ENCODE measurements around the gene HECW1. TPM values are rescaled to one million over a fixed set of nuclear protein-coding genes. Genes with fewer than 3 reads are reported as not detected.

Gene HECW1
- total and polyA plus RNA-seq, 2 donors = 0.16 to 1.2 TPM

- no peaks in the 10 kb centered on the region for H3K36me3 ChIP-seq (ENCODE audit: insufficient read depth)
- peak overlapping the region; percentile 25 for H3K4me3 ChIP-seq (ENCODE audit: low read depth, low read length)
- no peak overlapping the region for H3K27ac ChIP-seq (ENCODE audit: low read depth)
- DNase-seq (ENCODE audit: extremely low spot score) = no peak
- no peaks in the 10 kb centered on the region for H3K4me1 ChIP-seq (ENCODE audit: insufficient read depth)
- 72% methylated on average over 4 of the region's 4 CpGs for WGBS
Observed at GRCh38 chr7:43248553-43248952, 136.1 kb downstream of the HECW1 start.

- H3K4me3 ChIP-seq (ENCODE audit: low read depth, low read length) = peak overlapping the region; percentile 25
- H3K27ac ChIP-seq (ENCODE audit: low read depth) = peak overlapping the region; percentile 55
- H3K36me3 ChIP-seq (ENCODE audit: insufficient read depth) = no peaks in the 10 kb centered on the region
- WGBS = 40% methylated on average over 29 of the region's 29 CpGs
- DNase-seq (ENCODE audit: extremely low spot score) = no peak
- H3K4me1 ChIP-seq (ENCODE audit: insufficient read depth) = no peaks in the 10 kb centered on the region
Observed at GRCh38 chr7:43248961-43249822, 136.7 kb downstream of the HECW1 start.

DNA sequence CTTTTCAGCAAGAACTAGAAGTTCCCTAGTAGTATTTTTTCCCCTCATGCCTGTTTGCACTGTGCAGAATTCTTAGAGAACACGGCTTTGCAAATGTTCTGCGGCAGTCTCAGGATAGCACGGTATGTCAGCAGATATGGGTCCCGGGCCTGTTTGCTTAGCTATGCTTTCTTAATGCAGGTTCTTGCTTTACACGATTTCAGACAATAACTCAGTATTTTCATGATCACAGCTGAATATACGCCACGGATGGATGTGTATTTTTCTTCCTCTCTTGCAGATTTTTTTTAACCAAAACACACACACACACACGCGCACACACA is 137.3 kb downstream of the HECW1 start:
- H3K4me3 ChIP-seq (ENCODE audit: low read depth, low read length) = peak overlapping the region; percentile 25

DNA sequence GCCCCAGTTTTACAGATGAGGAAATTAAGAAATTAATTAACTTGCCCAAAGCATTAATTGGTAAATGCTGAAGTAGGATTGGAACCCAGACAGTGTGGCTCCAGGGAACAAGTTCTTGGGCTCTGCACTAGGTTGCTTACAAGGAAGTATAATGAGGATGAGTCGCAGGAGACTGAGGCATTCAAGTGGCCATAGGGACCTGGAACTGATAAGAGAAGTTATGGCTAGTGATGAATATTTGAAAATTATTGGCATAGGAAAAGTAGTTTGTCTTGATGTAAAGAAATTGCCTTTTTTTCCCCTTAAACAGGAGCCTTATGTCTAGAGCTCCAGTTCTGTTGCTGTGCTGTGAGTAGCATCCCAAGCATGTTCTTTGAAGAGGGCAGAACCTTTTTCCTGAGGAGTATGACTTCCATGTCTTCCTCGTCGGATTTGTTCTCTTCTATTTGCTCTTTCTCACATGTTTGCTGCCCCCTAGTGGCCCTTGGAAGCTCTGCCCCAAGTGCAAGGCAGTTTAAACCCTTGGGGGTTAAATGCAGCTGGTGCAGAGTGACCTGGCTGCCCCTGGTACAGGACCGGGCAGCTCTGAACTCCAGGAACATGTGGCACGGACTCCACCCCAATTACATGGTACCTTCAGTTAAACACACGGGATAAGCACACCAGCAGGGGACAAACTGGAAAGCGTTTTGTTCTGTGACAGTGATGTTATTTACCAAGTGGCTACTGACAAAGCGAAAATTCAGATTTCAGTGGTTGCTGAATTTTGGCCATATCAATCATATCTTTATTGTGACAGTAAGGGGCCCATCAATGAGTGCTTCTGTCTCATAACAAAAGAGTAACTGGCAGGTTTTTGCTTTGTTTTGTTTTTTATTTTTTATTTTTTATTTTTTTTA is 148.8 kb downstream of the HECW1 start:
- no peaks in the 10 kb centered on the region for H3K4me1 ChIP-seq (ENCODE audit: insufficient read depth)
- H3K36me3 ChIP-seq (ENCODE audit: insufficient read depth) = no peaks in the 10 kb centered on the region
- DNase-seq (ENCODE audit: extremely low spot score) = peak; percentile 37
- no peak overlapping the region for H3K4me3 ChIP-seq (ENCODE audit: low read depth, low read length)
- WGBS = 29% methylated on average over 8 of the region's 8 CpGs
- H3K27ac ChIP-seq (ENCODE audit: low read depth) = no peak overlapping the region

More for the DNA sequence above, 137.3 kb downstream of the HECW1 start:
- no peaks in the 10 kb centered on the region for H3K36me3 ChIP-seq (ENCODE audit: insufficient read depth)
- H3K4me1 ChIP-seq (ENCODE audit: insufficient read depth) = no peaks in the 10 kb centered on the region
- WGBS = 56% methylated on average over 9 of the region's 9 CpGs
- DNase-seq (ENCODE audit: extremely low spot score) = no peak
- H3K27ac ChIP-seq (ENCODE audit: low read depth) = no peak overlapping the region

DNA sequence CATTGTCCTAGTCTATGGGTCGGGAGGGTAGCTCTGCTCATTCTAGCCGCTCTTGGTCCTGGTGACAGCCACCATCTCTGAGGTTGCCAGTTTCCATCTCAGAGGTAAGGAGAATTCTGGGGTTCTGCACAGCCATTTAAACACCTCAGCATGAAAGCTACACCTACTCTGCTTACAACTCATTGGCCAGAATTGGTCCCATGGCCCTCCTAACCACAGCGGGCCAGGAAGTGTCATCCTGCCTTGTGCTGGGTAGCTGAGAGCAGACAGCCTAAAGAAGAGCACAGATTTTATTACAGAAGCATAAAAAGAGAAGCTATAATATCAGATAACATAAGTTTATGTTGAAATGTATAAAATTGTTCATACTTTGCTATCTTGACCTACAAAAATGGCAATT is 152.7 kb downstream of the HECW1 start:
- 90% methylated on average over 3 of the region's 3 CpGs for WGBS
- DNase-seq (ENCODE audit: extremely low spot score) = no peak
- H3K27ac ChIP-seq (ENCODE audit: low read depth) = no peak overlapping the region

DNA sequence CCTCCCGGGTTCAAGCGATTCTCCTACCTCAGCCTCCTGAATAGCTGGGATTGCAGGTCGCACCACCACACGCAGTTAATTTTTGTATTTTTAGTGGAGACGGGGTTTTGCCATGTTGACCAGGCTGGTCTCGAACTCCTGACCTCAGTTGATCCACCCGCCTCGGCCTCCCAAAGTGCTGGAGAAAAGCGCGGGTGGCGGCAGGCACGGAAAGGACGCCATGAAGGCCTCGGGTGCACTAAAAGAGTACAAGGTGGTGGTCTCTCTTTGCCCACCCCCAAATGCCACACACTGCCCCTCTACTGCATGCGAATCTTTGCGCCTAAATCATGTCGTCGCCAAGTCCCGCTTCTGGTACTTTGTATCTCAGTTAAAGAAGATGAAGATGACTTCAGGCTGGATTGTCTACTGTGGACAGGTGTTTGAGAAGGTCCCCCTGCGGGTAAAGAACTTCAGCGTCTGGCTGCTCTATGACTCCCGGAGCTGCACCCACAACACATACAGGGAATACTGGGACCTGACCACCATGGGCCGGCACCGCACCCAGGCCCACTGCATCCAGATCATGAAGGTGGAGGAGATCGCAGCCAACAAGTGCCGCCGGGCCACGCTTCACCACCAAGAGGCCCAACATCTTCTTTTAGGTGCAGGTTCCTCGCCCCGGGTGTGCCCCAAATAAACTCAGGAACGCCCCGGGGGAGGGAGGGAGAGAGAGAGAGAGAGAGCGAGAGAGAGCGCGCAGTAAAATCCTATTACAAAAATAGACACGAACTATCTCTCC is 161.7 kb downstream of the HECW1 start:
- WGBS = 97% methylated on average over 36 of the region's 36 CpGs
- DNase-seq (ENCODE audit: extremely low spot score) = no peak
- no peaks in the 10 kb centered on the region for H3K4me1 ChIP-seq (ENCODE audit: insufficient read depth)
- H3K4me3 ChIP-seq (ENCODE audit: low read depth, low read length) = no peak overlapping the region
- H3K36me3 ChIP-seq (ENCODE audit: insufficient read depth) = no peaks in the 10 kb centered on the region
- no peak overlapping the region for H3K27ac ChIP-seq (ENCODE audit: low read depth)

More for the DNA sequence above, 152.7 kb downstream of the HECW1 start:
- Histone ChIP-seq H3K4me1 (ENCODE audit: insufficient read depth) (no peaks in the 10 kb centered on the region), H3K36me3 (ENCODE audit: insufficient read depth) (no peaks in the 10 kb centered on the region), H3K4me3 (ENCODE audit: low read depth, low read length) (no peak overlapping the region)

DNA sequence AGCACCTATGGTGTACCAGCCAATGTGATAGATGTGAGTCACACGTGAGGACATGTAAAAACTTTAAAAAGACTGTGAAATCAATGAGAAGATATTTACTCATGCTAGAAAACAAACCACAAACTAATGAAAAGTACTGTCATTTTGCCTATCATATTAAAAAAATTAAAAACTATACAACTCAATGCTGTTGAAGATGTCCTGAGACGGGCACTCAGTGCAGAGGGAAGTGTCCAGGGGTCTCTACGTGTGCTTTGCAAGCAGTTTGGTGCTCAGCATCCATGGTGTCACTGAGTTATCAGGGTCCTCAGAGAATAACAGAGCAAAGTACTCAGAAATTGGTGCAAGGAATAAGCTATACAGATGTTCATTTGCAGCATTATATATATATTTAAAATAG is 162.3 kb downstream of the HECW1 start:
- Histone ChIP-seq H3K4me1 (ENCODE audit: insufficient read depth) (no peaks in the 10 kb centered on the region), H3K27ac (ENCODE audit: low read depth) (no peak overlapping the region), H3K4me3 (ENCODE audit: low read depth, low read length) (no peak overlapping the region), H3K36me3 (ENCODE audit: insufficient read depth) (no peaks in the 10 kb centered on the region)
- WGBS = 83% methylated on average over 3 of the region's 3 CpGs
- no peak for DNase-seq (ENCODE audit: extremely low spot score)

GRCh38 chr7:43276547-43276946 is 164.1 kb downstream of the HECW1 start:
- WGBS = 56% methylated on average over 5 of the region's 5 CpGs
- H3K4me3 ChIP-seq (ENCODE audit: low read depth, low read length) = no peak overlapping the region
- H3K27ac ChIP-seq (ENCODE audit: low read depth) = no peak overlapping the region
- DNase-seq (ENCODE audit: extremely low spot score) = no peak
- no peaks in the 10 kb centered on the region for H3K4me1 ChIP-seq (ENCODE audit: insufficient read depth)
- H3K36me3 ChIP-seq (ENCODE audit: insufficient read depth) = no peaks in the 10 kb centered on the region

- H3K36me3 ChIP-seq (ENCODE audit: insufficient read depth) = no peaks in the 10 kb centered on the region
- H3K27ac ChIP-seq (ENCODE audit: low read depth) = no peak overlapping the region
- no peak for DNase-seq (ENCODE audit: extremely low spot score)
- no peaks in the 10 kb centered on the region for H3K4me1 ChIP-seq (ENCODE audit: insufficient read depth)
- no peak overlapping the region for H3K4me3 ChIP-seq (ENCODE audit: low read depth, low read length)
- WGBS = 83% methylated on average over 10 of the region's 10 CpGs
Observed at GRCh38 chr7:43278088-43278644, 165.7 kb downstream of the HECW1 start.

DNA sequence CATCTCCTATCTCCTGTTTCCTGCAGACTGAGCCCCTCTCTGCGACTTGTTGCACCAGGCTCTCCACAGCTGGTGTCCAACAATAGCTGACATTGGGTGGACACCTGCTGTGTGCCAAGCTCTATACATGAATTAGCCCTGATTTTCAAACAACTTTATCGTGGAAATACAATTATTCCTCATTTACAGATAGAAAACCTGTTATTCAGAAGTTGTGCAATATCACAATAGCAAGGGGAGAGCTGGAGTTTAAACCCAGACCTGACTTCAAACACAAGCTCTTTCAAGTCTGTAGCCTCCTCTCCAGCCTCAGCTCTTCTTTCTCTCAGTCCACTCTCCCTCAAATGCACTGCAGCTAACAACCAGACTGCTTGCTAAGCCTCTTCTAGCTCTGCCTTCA is 168.8 kb downstream of the HECW1 start:
- Histone ChIP-seq H3K36me3 (ENCODE audit: insufficient read depth) (no peaks in the 10 kb centered on the region), H3K4me1 (ENCODE audit: insufficient read depth) (no peaks in the 10 kb centered on the region), H3K4me3 (ENCODE audit: low read depth, low read length) (no peak overlapping the region), H3K27ac (ENCODE audit: low read depth) (no peak overlapping the region)
- DNase-seq (ENCODE audit: extremely low spot score) = no peak
- 55% methylated on average over 2 of the region's 2 CpGs for WGBS

DNA sequence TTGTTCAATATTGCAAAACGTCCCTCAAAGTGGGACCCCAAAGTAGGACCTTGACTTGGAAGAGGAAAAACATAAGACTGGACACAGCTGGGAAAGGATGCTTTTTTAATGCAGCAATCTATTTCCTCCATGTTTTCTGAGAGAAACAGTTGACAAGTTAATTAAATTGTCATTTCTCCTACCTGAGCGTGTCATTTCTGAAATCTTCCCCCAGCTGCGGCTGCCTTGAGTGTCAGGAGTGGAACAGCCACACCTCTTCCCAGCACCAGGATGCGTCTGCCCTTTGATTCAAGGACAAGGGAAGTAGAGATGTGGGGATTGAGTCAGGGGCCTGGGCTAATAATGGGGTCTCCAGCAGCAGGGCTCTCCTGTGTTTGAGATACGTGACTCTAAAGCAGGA is 171.3 kb downstream of the HECW1 start:
- WGBS = 85% methylated on average over 5 of the region's 5 CpGs
- no peaks in the 10 kb centered on the region for H3K36me3 ChIP-seq (ENCODE audit: insufficient read depth)
- no peak overlapping the region for H3K27ac ChIP-seq (ENCODE audit: low read depth)
- DNase-seq (ENCODE audit: extremely low spot score) = no peak
- no peaks in the 10 kb centered on the region for H3K4me1 ChIP-seq (ENCODE audit: insufficient read depth)
- no peak overlapping the region for H3K4me3 ChIP-seq (ENCODE audit: low read depth, low read length)

DNA sequence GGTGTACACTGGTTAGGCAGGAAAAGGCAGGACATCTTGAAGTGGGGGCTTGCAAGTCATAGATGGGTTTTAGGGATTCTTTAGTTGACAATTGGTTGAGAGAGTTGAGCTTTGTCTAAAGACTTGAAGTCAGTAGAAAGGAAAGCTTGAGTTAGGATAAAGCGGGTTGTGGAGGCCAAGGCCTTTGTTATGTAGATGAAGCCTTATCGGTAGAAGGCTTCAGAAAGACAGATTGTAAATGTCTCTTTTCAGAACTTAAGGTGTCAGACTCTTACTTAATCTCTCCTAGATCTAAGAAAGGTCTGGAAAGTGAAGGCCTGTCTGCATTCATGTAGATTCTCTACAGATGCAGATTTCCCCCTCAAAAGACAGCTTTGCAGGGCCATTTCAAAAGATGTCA is 177.4 kb downstream of the HECW1 start:
- DNase-seq (ENCODE audit: extremely low spot score) = no peak
- Histone ChIP-seq H3K4me1 (ENCODE audit: insufficient read depth) (no peaks in the 10 kb centered on the region), H3K27ac (ENCODE audit: low read depth) (no peak overlapping the region), H3K36me3 (ENCODE audit: insufficient read depth) (no peaks in the 10 kb centered on the region), H3K4me3 (ENCODE audit: low read depth, low read length) (no peak overlapping the region)
- WGBS = 74% methylated on average over 2 of the region's 2 CpGs

- no peak overlapping the region for H3K4me3 ChIP-seq (ENCODE audit: low read depth, low read length)
- H3K36me3 ChIP-seq (ENCODE audit: insufficient read depth) = no peaks in the 10 kb centered on the region
- no peak for DNase-seq (ENCODE audit: extremely low spot score)
- no peaks in the 10 kb centered on the region for H3K4me1 ChIP-seq (ENCODE audit: insufficient read depth)
- no peak overlapping the region for H3K27ac ChIP-seq (ENCODE audit: low read depth)
- 96% methylated on average over 5 of the region's 5 CpGs for WGBS
Observed at GRCh38 chr7:43290978-43291377, 178.5 kb downstream of the HECW1 start.

Data from urinary bladder (tissue), 4 donors.